Psoas muscle (tissue), 8 donors: ENCODE data around the gene GSC. TPM values are rescaled to one million over a fixed set of nuclear protein-coding genes. Genes with fewer than 3 reads are reported as not detected.

Experiments
- ATAC-seq, 4 donors: fragments of 200-7000 bp; cut with Tn5 transposase; one replicate each; pipeline ENCODE4 v1.9.1; 2020; ENCODE audit warnings: moderate library complexity in 3 of 4, mild to moderate bottlenecking in 2 of 4
- DNase-seq, 2 donors: peaks; one replicate each; pipeline ENCODE4 v3.0.0-alpha.2; 2020
- H3K27ac ChIP-seq: fragments of 200-600 bp; one replicate; pipeline ENCODE4 v1.8.0; 2022
- H3K27me3 ChIP-seq, 3 donors: fragments of 200-600 bp in 1 of 3; one replicate each; pipeline versions ENCODE4 v1.6.1 to v1.8.0; 2013 to 2022; ENCODE audit warnings: low read length in 2 of 3, mild to moderate bottlenecking in 2 of 3, moderate library complexity in 1 of 3; ENCODE audit not compliant: insufficient read depth in 3 of 3
- H3K36me3 ChIP-seq, 2 donors: fragments of 200-600 bp in 1 of 2; one replicate each; pipeline versions ENCODE4 v1.6.1 to v1.8.0; 2013 to 2022; ENCODE audit warnings: low read depth in 1 of 2, mild to moderate bottlenecking in 1 of 2, moderate library complexity in 1 of 2; ENCODE audit not compliant: insufficient read depth in 1 of 2
- H3K4me1 ChIP-seq: fragments of 200-600 bp; one replicate; pipeline ENCODE4 v1.8.0; 2022
- H3K4me3 ChIP-seq: fragments of 200-600 bp; one replicate; pipeline ENCODE4 v1.8.0; 2022; ENCODE audit warnings: mild to moderate bottlenecking
- H3K9me3 ChIP-seq: fragments of 200-600 bp; one replicate; pipeline ENCODE4 v1.8.0; 2022
- CTCF ChIP-seq: fragments of 200-600 bp; IDR thresholded peaks from one replicate; pipeline ENCODE4 v1.8.0; 2022; ENCODE audit warnings: antibody characterized with exemption
- WGBS, 3 donors: extraction: QIAGEN DNeasy Blood & Tissue Kit; methylation state at CpG; one replicate each; pipeline versions ENCODE4 v1.1.6 to v1.1.7; 2013; 5-methylcytosine and 5-hydroxymethylcytosine counted together
- intact Hi-C, 2 donors: fragments of 100-400 bp; cut with DNase I; formaldehyde crosslinking; loops; one replicate each; pipeline versions ENCODE4 v1.11.0 to v1.14.2; 2022
- polyA plus RNA-seq, 3 donors: library from polyadenylated mRNA; stranded (reverse); fragments of 200-250 nt; gene quantifications; one replicate each; pipeline ENCODE4 v1.2.3, GENCODE V29; 2013
- total RNA-seq, 4 donors: library from RNA; stranded (reverse); fragmentation: NEBNext Ultra II Directional in 2 of 4; extraction: Animal tissue kit (Norgen Biotek cat#: 25700) in 2 of 4; gene quantifications; one replicate each; pipeline versions ENCODE4 v1.2.1 to v1.2.4, GENCODE V29; 2021 to 2023
- donor health status: healthy with polysubstance abuse.
- donor health status: DM: no; HTN: no; CAD: no; lungs with moderate emphysema.
- donor health status: Bipolar disorder and iron deficiency.
- donor health status: healthy.
- donor health status: DM: yes; HTN: yes; CAD: no.
- donor health status: DM: no; HTN: no; CAD: no.
- donor health status: DM: no; HTN: no; CAD: no.
- donor health status: DM: yes; HTN: yes; CAD: no.

GSC gene
- total and polyA plus RNA-seq, 7 donors: 0.34 to 0.94 (median 0.50) TPM

GRCh38 chr14:94779713-94780112, 9.8 kb upstream of the GSC start:
- 86 to 97% (median 92%) methylated on average over 5 of the region's 5 CpGs for WGBS, 3 donors
- H3K4me1 ChIP-seq: no peaks in the 10 kb centered on the region
- intact Hi-C loops: no loop called here
- no peaks in the 10 kb centered on the region for H3K9me3 ChIP-seq
- TF ChIP-seq CTCF: no peak
- H3K27ac ChIP-seq: no peak overlapping the region
- DNase-seq (no peak), ATAC-seq (no peak)
- H3K27me3 ChIP-seq: peaks cover 2 to 47% (median 4%) of the 10 kb centered on the region in 3 donors
- no peak overlapping the region for H3K4me3 ChIP-seq
- no peaks in the 10 kb centered on the region for H3K36me3 ChIP-seq

GRCh38 chr14:94775871-94776210, 5.9 kb upstream of the GSC start:
- DNase-seq: no peak
- no peak for TF ChIP-seq CTCF
- no peaks in the 10 kb centered on the region for H3K4me1 ChIP-seq
- H3K36me3 ChIP-seq: no peaks in the 10 kb centered on the region
- H3K9me3 ChIP-seq: no peaks in the 10 kb centered on the region
- no peak overlapping the region for H3K4me3 ChIP-seq
- intact Hi-C loops: no loop called here
- H3K27ac ChIP-seq: no peak overlapping the region
- ATAC-seq: no peak
- 33 to 43% (median 36%) methylated on average over 2 of the region's 2 CpGs for WGBS, 3 donors
- H3K27me3 ChIP-seq: peaks cover 2 to 86% (median 27%) of the 10 kb centered on the region in 3 donors

GRCh38 chr14:94775091-94775870, 5.4 kb upstream of the GSC start:
- Histone ChIP-seq H3K27me3 (peaks cover 2 to 92% (median 30%) of the 10 kb centered on the region in 3 donors), H3K4me3 (no peak overlapping the region), H3K27ac (no peak overlapping the region), H3K36me3 (no peaks in the 10 kb centered on the region), H3K4me1 (no peaks in the 10 kb centered on the region), H3K9me3 (no peaks in the 10 kb centered on the region)
- TF ChIP-seq CTCF: no peak
- no peak for DNase-seq
- WGBS, 3 donors: 26 to 42% (median 36%) methylated on average over 20 of the region's 20 CpGs
- intact Hi-C loops: no loop called here
- ATAC-seq: no peak

DNA sequence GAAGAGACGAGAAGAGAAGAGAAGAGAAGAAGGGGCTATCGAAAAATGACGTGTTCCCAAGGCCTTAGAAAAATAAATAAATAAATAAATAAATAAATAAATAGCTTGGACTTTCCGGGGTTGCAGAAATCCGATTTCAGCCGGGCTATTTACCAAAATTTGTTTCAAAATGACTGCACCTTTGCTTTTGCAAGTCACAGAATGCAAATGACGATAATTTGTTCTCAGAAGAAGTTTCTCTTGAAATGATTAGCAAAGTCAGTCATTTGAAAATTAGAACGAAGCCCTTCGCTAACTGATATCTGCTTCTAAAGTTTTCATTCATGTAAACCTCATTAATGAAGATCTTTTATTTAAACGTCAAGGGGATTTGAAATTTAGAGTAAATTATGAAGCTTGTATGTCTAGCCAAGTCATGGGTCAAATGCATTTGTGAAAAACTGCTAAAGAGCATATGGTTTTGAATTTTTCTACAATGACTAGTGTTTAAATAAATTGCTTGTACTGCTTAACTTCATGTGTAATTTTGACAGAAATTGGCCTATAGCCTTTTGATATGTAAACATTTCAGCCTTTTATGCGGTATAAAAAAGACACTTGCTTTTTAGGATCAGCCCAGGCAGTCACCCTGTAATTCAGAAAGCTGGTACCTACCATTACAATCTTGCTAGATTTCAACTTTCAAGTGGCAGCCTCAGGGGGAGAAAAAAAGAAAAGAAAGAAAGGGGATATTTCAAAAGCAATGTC, 4.6 kb upstream of the GSC start:
- DNase-seq: no peak
- Histone ChIP-seq H3K4me1 (no peaks in the 10 kb centered on the region), H3K27ac (no peak overlapping the region), H3K9me3 (no peaks in the 10 kb centered on the region), H3K36me3 (no peaks in the 10 kb centered on the region), H3K4me3 (no peak overlapping the region), H3K27me3 (peaks cover 2 to 93% (median 30%) of the 10 kb centered on the region in 3 donors)
- TF ChIP-seq CTCF: no peak
- intact Hi-C loops: no loop called here
- 23 to 35% (median 32%) methylated on average over 11 of the region's 11 CpGs for WGBS, 3 donors
- no peak for ATAC-seq
